Effector CD4-positive, alpha-beta T cell (primary cell): Measurements from ENCODE around the gene MTNR1B.

Source experiments
- DNase-seq: peaks from one replicate; pipeline ENCODE4 v3.0.0-alpha.2; 2020

MTNR1B gene

DNA sequence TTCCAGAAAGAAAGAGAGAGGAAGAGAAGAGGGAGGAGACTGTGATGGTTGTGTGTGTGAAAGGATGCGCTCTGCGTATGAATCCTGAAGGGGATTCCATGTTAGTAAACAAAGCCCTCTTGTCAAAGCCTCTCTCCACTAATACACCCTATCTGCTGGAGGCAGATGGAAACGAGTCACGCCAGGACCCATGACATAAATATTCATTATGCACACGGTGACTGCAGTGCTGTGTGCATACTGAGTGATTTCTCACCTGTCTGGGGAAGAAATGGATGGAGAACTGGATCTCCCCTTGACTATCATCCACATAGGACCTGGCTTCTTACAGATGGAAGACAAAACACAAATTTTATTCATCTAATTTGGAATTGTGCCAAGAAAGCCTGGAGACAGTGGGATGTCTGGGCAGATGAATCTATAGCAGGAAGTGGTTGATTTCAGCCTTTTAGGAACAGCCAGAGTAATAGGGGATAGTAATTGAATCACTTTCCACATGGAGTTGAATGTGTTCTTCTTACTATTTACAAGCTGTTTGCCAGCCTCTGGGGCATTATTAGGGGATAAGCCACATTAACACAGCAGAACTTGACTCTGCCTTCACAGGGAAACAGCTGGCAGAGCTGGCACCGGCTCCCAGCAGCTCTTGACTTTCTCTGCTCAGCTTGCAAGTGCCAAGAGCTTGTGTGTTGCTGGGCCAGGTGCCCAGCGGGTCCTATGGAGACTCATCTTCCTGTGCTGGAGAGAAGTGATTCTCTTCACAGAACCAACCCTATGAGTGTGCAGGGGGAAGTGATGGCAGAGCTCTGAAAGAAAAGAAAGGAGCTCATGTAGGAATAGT is 9.0 kb downstream of the MTNR1B start:
- DNase-seq = no peak

DNA sequence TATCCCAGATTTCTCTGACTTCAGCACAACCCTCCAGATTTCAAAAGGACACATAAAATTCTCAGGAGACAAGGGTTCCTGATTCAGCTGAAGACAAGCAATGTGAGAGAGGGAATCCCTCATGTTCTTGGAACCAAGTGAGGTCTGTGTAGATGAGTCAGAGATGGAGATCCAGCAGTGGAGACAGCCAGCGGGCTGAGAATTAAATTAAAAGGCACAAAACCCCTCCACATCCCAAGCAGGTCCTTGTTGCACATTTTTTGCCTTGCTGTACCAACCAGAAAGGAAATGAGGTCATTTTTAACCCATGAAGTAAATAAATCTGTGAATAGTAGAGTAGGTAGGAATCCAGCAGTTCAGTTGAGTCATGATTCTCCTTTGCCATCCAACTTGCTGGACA is 9.7 kb downstream of the MTNR1B start:
- DNase-seq = no peak

DNA sequence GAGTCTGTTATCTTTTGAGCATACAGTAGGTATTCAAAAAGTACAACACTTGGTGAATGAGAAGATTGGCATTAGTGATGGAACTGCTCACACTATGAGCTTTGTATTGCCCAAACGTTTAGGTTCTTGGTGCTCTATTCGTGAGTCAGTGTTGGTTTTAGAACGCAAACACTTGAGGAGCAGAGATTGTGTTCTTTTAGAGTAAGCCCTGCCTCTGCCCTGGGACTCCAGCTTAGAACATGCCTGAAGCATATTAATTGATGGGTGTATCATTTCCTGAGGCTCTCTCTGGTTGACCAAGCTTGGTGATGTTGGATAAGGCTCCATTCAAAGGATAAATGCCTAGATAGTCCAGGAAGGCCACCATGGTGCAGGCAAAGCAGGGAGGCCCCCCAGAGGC is 10.9 kb downstream of the MTNR1B start:
- no peak for DNase-seq

DNA sequence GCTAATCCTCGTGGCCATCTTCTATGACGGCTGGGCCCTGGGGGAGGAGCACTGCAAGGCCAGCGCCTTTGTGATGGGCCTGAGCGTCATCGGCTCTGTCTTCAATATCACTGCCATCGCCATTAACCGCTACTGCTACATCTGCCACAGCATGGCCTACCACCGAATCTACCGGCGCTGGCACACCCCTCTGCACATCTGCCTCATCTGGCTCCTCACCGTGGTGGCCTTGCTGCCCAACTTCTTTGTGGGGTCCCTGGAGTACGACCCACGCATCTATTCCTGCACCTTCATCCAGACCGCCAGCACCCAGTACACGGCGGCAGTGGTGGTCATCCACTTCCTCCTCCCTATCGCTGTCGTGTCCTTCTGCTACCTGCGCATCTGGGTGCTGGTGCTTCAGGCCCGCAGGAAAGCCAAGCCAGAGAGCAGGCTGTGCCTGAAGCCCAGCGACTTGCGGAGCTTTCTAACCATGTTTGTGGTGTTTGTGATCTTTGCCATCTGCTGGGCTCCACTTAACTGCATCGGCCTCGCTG is 12.1 kb downstream of the MTNR1B start:
- DNase-seq = no peak

DNA sequence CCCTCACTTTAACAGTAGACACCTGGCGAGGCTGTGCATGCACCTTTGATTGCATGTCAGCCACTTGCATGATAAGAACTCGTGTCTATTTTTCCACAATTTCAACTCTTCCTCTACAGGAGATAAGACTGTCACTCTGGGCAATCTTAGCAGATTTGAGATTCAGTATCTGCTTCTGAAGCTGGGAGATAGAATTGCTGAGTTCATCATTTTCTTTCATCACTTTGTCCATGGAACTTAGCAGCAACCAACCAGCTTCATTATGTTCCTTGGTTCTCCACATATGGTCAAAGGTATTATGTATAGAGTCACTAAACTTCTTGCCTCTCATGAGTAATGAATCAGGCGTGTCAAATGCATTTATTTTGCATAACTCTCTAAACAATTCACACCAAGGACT is 17.1 kb downstream of the MTNR1B start:
- no peak for DNase-seq

DNA sequence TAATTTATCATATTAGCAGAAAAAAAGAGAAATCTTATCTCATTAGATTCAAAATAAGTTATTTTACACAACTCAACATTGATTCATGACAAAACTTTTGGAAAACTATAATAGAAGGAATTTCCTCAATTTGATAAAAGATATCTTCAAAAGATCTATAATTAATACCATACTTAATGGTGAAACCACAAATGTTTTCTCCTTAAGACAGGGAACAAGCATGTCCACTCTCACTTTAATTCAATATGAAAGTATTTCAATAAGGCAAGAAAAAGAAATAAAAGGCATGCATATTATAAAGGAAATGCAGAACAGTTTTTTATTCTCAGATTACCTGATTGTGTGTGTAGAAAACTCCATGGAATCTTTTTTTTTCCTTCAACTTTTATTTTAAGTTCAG is 23.6 kb downstream of the MTNR1B start:
- DNase-seq = no peak

DNA sequence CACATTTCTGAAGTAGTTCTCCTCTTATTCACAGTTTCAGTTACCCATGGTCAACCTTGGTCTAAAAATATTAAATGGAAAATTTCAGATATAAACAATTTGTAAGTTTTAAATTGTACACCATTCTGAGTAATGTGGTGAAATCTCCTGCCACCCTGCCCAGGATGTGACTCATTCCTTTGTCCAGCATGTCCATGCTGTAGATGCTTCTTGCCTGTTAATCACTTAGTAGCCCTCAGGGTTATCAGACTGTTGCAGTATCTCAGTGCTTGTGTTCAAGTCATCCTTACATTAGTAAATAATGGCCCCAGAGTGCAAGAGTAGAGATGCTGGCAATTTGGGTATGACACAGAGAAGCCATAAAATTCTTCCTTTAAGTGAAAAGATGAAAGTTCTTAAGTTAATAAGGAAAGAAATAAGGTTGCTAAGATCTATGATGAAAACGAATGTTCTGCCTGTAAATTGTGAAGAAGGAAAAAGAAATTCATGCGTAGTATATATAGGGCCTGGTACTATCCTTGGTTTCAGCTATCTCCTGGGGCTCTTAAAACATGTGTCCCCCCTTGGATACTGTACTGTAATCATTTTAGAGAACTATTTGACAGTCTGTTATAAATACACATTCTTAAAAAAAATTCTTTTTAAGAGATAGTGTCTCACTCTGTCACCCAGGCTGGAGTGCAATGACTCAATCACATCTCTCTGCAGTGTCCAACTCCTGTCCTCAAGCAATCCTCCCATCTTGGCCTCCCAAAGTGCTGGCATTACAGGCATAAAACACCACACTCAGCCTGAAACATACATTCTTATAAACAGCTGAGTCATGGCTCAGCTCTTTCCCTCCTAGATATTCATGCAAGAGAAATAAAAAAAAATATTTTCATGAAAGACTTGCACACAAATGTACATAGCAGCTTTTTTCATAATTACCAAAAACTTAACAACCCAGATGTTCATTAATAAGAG is 31.3 kb downstream of the MTNR1B start:
- no peak for DNase-seq

DNA sequence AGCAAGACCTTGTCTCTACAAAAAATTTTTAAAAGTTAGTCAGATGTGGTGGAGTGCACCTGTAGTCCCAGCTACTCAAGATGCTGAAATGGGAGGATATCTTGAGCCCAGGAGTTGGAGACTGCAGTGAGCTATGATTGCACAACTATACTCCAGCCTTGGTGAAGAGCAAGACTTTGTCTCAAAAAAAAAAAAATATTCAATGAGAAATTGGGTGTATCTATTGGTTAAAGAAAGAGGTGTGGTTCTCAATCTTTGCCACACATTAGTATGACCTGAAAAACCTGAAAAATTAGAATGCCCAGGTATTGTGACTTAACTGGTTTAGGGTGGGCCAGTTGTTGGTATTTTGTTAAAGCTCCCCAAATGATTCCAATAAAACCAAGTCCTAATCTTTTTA is 32.4 kb downstream of the MTNR1B start:
- DNase-seq = no peak

DNA sequence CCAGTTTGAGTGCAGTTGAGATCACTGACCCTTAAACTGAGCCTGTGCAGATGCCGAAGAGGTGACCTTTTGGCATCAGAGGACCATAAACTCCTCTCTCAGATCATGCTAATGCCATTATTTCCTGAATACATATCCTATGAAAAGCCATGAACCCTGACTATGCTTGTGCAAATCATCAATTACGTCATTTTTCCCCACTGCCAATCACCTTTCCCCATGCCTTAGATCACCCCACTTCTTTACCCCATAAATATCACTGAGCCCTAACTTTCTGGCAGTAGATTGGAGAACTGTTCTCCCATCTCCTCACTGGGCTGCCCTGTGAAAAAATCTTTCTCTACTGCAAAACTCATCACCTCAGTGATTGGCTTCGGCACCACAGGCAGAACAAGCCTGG is 32.9 kb downstream of the MTNR1B start:
- no peak for DNase-seq

DNA sequence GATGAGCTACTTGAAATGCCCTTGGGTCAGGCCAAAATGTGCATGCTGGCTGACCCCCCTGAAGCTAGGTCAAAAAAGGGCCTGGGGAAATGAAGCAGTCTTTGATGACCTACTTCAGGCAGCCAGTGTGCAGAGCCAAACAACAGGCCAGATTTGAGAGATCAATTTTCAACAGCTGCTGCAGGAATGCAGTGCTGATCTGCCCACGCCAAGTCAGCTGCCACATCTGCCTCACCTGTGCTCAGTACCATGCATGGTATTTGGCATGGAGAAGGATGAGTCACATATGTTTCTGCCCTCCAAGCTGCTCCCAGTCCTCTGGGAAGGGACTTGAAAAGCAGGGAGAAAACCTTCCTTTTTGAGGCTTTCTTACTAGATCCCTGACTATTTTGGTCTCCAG is 35.8 kb downstream of the MTNR1B start:
- DNase-seq = no peak

DNA sequence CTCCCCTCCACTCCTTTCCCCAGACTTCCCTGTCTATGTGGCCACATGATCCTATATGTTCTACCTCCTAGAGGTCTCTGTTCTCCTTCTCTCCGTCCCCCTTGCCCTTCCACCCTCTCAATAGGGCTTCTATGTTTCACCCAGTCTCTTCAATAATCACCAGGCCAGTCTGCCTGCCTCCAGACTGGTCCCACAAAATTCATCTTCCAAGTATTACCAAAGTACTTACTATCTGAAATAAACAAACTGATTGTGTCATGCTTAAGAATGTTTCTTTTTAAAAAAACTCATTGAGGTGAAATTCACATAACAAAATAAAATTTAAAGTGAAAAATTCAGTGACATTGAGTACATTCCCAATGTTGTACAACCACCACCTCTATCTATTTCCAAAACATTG is 44.2 kb downstream of the MTNR1B start:
- DNase-seq = no peak

DNA sequence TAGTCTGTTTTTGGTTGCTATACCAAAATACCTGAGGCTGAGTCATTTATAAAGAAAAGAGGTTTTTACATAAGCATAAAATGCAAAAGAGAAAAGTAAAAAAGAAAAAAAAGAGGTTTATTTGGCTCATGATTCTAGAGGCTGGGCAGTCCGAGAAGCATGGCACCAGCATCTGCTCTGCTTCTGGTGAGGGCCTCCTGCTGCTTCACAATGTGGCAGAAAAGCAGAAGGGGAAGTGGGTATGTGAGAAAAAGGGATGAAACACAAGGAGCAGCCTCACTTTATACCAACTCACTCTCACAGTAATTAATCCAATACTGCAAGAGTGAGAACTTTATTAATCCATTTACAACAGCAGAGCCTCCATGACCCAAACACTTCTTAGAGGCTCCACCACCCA is 47.1 kb downstream of the MTNR1B start:
- DNase-seq = no peak

DNA sequence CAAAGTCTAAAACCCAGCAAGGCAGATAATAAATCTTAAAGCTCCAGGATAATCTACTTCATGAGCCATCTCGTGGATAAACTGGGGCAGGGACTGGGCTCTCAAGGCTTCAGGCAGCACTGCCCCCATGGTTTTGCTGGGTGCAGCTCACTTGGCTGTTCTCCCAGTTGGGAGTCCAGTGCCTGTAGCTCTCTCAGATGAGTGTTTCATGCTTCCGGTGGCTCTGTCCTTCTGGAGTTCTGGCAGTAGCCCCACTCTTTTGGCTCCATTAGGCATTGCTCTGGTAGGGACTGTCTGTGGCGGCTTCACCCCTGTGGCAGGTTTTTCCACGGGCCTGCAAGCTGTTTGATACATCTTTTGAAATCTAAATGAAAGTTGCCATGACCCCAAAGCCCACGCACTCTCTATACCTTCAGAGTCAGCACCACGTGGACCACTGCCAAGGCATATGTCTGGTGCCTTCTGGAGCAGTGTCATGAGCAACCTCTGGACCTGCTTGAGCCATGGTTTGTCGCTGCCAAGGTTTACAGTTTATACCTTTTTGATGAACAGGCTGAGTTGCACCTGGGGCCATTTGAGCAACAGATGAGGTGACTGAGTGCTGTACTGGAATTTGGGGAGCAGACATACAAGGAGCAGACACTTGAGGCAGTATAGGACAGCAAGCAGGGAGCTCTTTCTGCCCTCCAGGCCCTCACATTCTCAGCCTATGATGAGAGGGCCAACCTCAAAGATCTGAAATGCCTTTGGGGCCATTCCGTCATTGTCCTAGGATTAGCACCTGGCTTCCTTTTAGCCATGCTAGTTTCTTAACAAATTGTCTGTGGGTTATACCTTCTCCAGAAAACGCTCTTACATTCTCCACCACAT is 48.6 kb downstream of the MTNR1B start:
- DNase-seq = no peak

DNA sequence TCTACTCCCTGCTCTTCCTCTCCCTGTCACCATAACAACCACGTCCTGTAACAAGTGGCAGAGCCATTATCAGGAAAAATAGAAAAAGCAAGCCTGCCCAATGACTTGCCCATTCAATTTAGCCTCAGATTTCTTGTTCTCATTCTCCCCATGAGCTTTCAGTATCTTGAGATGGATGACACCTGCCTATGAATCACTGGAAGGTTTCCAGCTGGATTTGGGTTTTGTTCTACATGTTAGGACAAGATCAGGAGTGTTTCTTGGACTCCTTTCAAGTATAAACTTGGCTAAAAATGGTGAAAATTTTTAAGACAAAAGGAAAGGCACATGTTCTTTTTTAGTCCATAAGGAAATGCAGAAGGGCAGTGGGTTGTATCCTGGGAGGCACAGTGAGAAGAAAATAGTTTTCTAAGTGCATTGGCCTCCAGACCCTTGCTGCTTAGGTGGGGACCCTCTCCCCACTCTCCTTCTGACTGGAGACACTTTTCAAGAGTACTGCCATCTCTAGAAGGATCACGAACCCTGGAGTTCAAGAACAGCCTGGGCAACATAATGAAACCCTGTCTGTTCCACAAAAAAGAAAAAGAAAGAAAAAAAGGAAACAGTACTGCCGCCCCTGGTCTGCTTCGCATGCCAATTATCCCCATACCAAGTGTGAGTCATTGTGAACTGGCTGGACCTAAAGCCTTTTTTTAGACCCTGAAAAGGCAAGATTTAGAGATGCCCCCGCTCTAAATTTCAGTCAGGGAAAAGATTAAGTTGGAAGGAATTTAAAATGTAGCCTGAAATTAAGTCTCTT is 51.0 kb downstream of the MTNR1B start:
- no peak for DNase-seq

DNA sequence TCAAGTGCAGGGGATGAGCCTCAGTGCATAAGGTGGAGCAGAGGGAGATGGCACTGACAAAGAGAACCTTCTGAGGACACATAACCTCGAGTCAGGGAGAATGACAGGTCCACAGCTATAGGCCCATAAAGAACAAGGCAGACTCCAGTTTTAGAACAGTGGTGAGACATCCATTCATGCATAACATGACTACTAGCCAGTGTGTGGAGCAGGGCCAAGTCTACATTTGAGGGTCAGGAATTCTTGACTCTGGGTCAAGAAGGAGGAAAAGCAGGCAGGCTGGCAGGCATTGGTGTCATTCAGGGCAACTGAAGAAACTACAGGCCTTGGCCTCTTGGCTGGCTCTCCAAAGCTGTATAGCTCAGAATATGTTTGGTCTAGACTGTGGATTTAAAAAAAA is 54.9 kb downstream of the MTNR1B start:
- DNase-seq = no peak

DNA sequence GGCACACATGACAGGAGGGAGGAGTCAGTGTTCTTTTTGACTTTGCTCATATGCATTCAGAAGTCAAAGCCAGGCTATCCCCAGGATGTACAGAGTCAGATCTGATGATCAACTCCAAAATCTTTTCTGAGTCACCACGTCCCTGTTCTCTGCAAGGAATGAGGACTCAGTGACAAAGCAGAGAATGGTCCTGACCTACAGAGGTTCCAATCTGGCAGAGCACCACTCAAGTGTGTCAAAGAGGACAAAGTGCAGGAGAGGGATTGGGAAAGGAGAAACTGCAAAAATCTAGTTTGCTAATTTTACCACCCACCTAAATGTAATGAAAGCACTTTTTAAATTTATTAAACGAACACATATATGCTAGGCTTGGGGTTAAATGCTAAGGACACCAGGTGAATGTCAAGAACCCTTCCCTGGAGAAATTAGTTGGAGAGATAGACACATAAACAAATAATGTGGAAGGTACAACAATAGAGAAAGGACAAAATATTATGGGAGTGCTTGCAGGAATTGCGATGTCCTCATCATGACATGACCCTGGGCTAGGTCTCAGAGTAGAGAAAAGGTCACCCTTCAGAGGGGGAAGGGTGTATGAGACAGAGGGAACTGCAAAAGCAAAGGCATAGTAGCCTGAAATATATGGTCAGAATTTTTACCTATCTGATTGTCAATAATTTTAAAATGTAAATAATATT is 56.3 kb downstream of the MTNR1B start:
- DNase-seq = no peak

DNA sequence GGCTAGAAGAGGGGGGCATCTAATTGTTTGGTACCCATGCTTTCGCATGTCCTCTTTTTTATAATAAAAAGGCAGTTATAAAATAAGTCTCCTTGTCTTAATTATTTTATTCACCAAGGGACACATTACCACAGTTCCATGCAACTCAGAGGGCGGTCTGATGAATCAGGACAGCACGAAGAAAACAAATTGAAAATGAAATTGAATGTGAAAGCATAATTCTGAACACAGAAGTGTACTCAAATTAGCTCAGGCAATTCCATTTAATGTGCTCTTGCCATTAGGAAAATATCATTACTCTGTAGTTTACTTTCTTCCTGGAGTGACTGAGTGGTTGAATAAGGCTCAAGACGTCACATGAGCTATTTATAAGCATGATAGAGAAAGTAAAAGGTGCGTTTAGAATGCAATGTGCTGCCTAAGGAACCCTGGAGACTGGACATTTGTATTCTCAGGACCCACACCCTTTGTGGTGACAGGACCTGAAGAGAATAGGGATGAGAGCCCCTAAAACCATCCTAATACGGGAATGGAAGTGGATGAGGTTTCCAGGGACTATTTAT is 59.6 kb downstream of the MTNR1B start:
- DNase-seq = no peak

DNA sequence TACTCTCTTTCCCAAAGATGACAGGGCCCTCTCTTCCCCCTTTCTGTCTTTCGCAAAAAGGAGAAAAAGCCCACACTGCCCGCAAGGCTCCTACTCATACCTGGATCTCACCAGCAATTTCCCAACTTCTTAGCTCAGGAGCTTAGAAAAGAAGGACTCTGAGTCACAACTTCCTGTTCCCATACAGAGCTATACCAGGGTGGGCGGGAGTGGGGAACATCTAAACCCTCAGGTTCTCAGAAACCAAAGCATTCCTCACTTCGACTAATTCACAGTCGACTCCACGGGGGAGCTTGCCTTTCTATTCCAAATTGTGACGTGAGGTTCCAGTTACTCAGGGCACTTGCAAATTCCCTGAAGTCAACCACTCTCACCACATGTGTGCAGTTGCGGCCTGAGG is 61.9 kb downstream of the MTNR1B start:
- no peak for DNase-seq
